Ishikawa (cell line): ENCODE data around the gene STX12.

Experiments
- CEBPB ChIP-seq: IDR thresholded peaks from 2 replicates; pipeline ENCODE4 v1.6.1; 2012
- EGR1 ChIP-seq: IDR thresholded peaks from 2 replicates; pipeline ENCODE4 v1.6.1; 2012
- REST ChIP-seq: IDR thresholded peaks from 2 replicates; pipeline ENCODE4 v1.6.1; 2012; ENCODE audit warnings: low read depth, mild to moderate bottlenecking

GRCh38 chr1:27868932-27869718 is 96.1 kb downstream of the STX12 start:
- TF ChIP-seq REST, result no peak
- TF ChIP-seq CEBPB, result no peak
- no peak for TF ChIP-seq EGR1
